ENCODE results near the gene ZNF407.

Gene ZNF407

GRCh38 chr18:74679006-74679678 lies 81.5 kb downstream of the ZNF407 start:
- no peak for DNase-seq

GRCh38 chr18:74679679-74680076 lies 82.0 kb downstream of the ZNF407 start:
- DNase-seq: no peak

- no peak for DNase-seq
Measured at GRCh38 chr18:74682141-74682990, 84.7 kb downstream of the ZNF407 start.

GRCh38 chr18:74682991-74683297 lies 85.3 kb downstream of the ZNF407 start:
- no peak for DNase-seq

GRCh38 chr18:74683573-74683972 lies 85.9 kb downstream of the ZNF407 start:
- DNase-seq: no peak

- no peak for DNase-seq
Measured at GRCh38 chr18:74689251-74689650, 91.6 kb downstream of the ZNF407 start.

GRCh38 chr18:74692367-74693013 lies 94.8 kb downstream of the ZNF407 start:
- DNase-seq: no peak

- no peak for DNase-seq
Measured at GRCh38 chr18:74694436-74694835, 96.8 kb downstream of the ZNF407 start.

GRCh38 chr18:74695170-74695569 lies 97.5 kb downstream of the ZNF407 start:
- no peak for DNase-seq

- DNase-seq: no peak
Measured at GRCh38 chr18:74698881-74699280, 101.2 kb downstream of the ZNF407 start.

- DNase-seq: no peak
Measured at GRCh38 chr18:74699455-74699854, 101.8 kb downstream of the ZNF407 start.

GRCh38 chr18:74702950-74703349 lies 105.3 kb downstream of the ZNF407 start:
- DNase-seq: no peak

- no peak for DNase-seq
Measured at GRCh38 chr18:74708169-74708568, 110.5 kb downstream of the ZNF407 start.

- DNase-seq: no peak
Measured at GRCh38 chr18:74709452-74709851, 111.8 kb downstream of the ZNF407 start.

- no peak for DNase-seq
Measured at GRCh38 chr18:74714120-74714519, 116.5 kb downstream of the ZNF407 start.

GRCh38 chr18:74714791-74715190 lies 117.1 kb downstream of the ZNF407 start:
- DNase-seq: peak; percentile 67

GRCh38 chr18:74715306-74715705 lies 117.6 kb downstream of the ZNF407 start:
- DNase-seq: no peak

GRCh38 chr18:74715865-74716712 lies 118.4 kb downstream of the ZNF407 start:
- DNase-seq: no peak

- no peak for DNase-seq
Measured at GRCh38 chr18:74718312-74718711, 120.6 kb downstream of the ZNF407 start.

- no peak for DNase-seq
Measured at GRCh38 chr18:74722237-74722636, 124.6 kb downstream of the ZNF407 start.

GRCh38 chr18:74724186-74724585 lies 126.5 kb downstream of the ZNF407 start:
- DNase-seq: no peak

- no peak for DNase-seq
Measured at GRCh38 chr18:74725690-74726089, 128.0 kb downstream of the ZNF407 start.

- no peak for DNase-seq
Measured at GRCh38 chr18:74728586-74728985, 130.9 kb downstream of the ZNF407 start.
